ENCODE data around the gene NINJ2.

DNA sequence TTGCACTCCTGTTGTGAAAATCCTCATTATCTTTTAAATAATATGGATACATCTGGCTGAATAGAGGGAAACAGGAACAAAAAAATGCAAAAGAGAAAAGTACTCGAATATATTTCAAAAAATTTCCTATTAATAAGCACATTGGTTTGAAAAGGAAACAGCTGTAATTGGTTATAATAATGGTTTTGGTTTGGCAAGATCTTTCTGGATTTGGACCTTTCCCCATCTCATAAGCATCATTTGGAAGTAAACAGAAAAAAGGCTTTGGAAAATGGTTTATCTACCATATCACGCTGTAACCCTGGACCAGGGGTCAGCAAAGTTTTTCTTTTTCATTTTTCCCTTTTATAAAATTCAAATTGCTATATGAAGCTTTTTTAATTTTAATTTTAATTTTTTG is 2.8 kb upstream of the NINJ2 start:
- TF ChIP-seq POLR2A (IDR thresholded peaks at IDR 0.05), result no peak
- TF ChIP-seq, protein P1, sequence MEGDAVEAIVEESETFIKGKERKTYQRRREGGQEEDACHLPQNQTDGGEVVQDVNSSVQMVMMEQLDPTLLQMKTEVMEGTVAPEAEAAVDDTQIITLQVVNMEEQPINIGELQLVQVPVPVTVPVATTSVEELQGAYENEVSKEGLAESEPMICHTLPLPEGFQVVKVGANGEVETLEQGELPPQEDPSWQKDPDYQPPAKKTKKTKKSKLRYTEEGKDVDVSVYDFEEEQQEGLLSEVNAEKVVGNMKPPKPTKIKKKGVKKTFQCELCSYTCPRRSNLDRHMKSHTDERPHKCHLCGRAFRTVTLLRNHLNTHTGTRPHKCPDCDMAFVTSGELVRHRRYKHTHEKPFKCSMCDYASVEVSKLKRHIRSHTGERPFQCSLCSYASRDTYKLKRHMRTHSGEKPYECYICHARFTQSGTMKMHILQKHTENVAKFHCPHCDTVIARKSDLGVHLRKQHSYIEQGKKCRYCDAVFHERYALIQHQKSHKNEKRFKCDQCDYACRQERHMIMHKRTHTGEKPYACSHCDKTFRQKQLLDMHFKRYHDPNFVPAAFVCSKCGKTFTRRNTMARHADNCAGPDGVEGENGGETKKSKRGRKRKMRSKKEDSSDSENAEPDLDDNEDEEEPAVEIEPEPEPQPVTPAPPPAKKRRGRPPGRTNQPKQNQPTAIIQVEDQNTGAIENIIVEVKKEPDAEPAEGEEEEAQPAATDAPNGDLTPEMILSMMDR (IDR thresholded peaks at IDR 0.05), result no peak
